Caki2 (cell line): ENCODE results near the gene ATXN7L1. TPM values are rescaled to one million over a fixed set of nuclear protein-coding genes. Genes with fewer than 3 reads are reported as not detected.
A peak's percentile ranks its signal among the peaks of the same experiment; 100 is the strongest.

Source experiments
- DNase-seq: peaks from one replicate; pipeline ENCODE4 v3.0.0-alpha.2; 2015; ENCODE audit warnings: low read depth
- in situ Hi-C: cut with HindIII; loops from 2 replicates; pipeline ENCODE4 v1.10.0; 2016; ENCODE audit warnings: low sequenced_read_pairs, low pct_unique_long_range_greater_than_20kb, mixed read lengths
- total RNA-seq: library from RNA; depleted of rRNA; stranded (reverse); fragments of >200 nt; shearing (Covaris generic); gene quantifications from 2 replicates; pipeline ENCODE4 v1.2.3, GENCODE V29; 2014; ENCODE audit warnings: low replicate concordance

Gene ATXN7L1
- total RNA-seq, 1 experiment from 2014 or later: 1.5 TPM

- in situ Hi-C loops: no loop called here
These were observed 60.0 kb downstream of the ATXN7L1 start for GRCh38 chr7:105816266-105816843.

DNA sequence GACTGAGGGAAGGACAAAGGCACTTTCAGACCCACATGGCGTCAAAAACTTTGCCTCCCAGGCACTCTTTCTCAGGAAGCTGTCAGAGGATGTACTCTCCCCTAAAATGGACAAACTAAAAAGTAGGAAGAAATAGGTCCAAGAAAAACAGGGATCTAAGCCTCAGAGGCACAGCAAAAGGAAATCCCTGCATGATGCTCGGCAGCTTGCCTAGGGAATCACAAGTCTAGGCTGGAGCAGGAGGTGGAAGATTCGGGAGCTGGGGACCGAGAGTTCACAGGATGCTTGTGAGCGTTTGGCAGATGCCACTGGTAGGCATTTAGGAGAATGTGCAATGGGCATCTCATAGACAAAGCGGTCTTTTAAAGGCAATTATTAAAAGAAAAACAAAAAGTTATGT, 60.8 kb downstream of the ATXN7L1 start:
- in situ Hi-C loops: no loop called here
- no peak for DNase-seq

More at GRCh38 chr7:105816266-105816843, 60.0 kb downstream of the ATXN7L1 start:
- DNase-seq: no peak

DNA sequence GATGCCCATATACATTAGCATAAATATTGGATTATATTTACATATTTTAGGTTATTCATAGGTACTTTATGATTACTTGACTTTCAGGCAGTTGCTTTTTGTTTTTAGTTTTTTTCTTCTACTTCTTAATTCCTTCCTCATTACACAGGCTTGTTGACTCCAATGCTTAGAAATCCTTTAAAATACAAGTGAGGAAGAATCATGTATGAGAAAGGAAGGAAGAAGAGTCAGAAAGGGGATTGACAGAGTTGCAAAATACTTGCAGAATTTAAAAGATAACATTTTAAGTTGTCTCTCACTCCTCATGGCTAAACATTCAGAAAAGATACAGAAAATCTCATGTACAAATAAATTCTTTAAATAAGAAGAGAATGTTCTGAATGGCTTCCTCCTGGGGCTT, 61.9 kb downstream of the ATXN7L1 start:
- in situ Hi-C loops: no loop called here
- no peak for DNase-seq

- in situ Hi-C loops: no loop called here
- DNase-seq: no peak
These were observed 65.1 kb downstream of the ATXN7L1 start for GRCh38 chr7:105811189-105811847.

DNA sequence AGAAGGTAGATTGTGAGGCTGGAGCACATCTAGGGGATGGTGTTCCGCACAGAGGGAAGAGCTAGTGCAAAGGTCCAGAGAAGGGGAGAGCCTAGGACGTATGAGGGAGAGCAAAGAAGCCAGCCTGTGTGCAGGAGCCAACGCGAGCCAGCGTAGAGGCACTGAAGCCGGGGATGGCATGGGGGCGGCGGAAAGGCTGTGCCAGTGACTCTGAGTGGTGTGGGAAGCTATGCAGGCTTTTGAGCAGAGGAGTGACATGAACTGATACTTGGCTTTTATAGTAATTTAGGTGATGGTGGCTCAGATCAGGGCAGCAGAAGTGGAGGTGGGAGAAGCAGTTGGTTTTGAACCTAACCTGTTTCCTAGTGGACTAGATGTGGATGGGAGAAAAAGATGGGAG, 65.8 kb downstream of the ATXN7L1 start:
- in situ Hi-C loops: no loop called here
- DNase-seq: no peak

DNA sequence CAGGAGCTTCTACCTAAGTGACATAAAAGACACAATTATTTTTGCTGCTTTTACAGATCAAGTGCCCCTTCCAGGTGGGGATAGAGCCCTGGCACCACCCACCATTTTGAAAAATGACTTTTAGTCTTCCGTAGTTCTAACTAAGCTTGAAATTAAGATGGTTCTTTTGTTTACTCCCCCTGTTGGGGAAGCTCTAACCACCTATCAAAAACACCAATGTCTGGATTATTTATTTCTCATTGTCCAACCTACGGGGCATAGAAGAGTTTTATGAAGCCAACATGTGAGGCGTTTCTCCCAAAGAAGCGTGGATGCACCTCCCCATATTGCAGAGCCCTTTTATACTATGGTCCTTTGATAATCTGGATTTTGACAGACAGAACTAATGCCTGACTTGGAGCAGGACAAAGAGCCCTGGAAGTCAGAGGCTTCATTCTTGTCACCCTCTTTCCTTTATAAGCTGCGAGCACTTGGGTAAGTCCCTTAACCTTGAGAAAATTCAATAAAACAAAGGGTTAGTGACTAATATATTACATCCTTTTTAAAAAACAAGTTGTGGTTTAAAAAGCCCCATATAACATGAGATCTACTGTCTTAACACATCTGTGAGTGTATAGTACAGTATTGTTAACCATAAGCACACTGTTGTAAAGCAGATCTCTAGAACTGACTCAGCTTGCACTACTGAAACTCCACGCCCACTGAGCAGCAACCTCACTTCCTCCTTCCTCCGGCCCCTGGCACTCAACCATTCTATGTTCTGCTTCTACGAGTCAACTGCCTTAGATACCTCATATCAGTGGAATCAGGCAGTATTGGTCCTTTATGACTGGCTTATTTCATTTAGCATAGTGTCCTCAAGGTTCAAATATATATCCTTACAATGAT, 67.5 kb downstream of the ATXN7L1 start:
- in situ Hi-C loops: no loop called here
- DNase-seq: peak; percentile 16

- in situ Hi-C loops: no loop called here
- DNase-seq: no peak
These were observed 68.2 kb downstream of the ATXN7L1 start for GRCh38 chr7:105808209-105808608.

GRCh38 chr7:105807448-105807762, 69.0 kb downstream of the ATXN7L1 start:
- no peak for DNase-seq
- in situ Hi-C loops: no loop called here

DNA sequence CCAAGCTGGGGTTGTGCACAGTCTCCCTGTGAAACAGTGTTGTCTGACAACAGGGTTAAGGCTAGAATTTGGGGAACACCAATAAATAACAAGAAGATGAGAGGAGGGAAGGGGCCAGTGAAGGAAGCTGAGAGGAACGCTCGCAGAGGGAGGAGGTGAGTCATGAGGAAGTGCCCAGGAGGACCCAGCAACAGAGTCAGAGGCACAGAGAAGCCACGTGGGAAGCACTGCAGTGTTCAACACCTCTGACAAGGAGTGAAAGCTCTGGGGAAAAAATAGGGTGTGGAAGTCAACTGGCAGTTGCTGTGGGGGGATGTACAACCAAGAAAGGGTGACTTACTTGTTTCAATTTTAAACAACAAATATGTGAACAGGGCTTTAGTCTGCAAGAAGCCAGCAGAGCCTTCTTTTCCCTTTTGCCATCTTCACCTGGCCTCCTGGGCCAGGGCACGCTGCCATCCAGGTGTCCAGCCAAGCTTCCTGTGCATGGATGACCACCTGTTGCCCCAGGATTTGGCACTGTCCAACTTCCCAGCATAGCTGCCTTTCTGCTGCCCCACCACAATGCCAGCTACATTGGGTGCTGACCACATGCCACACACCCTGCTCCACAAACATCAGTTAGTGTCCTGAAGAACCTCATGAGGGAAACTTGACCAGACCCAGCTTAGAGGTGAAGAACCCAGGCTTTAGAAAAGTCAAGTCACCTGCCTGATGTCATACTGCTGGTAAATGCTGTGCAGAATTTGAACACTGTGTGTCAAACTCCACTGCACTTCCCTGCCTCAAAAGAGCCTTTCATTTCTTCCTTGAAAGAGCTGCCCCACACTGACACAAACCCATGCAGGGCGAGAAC, 69.6 kb downstream of the ATXN7L1 start:
- in situ Hi-C loops: no loop called here
- DNase-seq: peak; percentile 21

GRCh38 chr7:105805447-105806019, 70.9 kb downstream of the ATXN7L1 start:
- DNase-seq: no peak
- in situ Hi-C loops: no loop called here

- in situ Hi-C loops: no loop called here
- DNase-seq: no peak
These were observed 73.0 kb downstream of the ATXN7L1 start for GRCh38 chr7:105803429-105803736.

GRCh38 chr7:105802604-105803428, 73.6 kb downstream of the ATXN7L1 start:
- DNase-seq: no peak
- in situ Hi-C loops: no loop called here

DNA sequence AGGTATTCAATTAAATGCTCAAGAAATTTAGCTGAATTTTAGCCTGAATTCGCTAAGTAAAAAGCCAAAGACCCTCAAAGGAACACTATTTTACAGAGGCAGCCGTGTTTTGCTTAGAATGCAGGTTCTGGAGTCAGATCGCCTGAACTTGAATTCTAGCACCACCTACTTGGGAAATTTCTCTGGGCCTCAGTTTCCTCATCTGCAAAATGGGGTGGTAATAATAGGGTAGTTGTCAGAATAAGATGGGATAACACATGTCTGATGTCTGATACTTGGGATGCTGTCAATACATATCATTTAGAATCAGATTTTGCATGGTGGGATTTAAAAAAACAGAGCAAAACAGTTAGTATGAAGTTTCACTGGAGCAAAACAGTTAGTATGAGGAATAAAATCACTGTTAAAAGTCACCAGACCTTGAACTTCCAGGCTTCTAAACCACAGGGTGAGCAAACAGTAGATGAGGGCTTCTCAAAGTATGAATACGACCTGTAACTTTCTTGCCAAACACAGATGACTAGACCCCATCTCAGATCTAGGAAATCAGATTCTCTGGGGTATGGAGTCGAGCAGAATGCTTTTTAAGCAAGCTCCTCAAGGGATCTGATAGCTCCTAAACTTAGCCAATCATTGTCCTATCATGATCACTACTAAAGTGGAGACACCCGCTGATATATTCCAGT, 75.4 kb downstream of the ATXN7L1 start:
- no peak for DNase-seq
- in situ Hi-C loops: no loop called here

DNA sequence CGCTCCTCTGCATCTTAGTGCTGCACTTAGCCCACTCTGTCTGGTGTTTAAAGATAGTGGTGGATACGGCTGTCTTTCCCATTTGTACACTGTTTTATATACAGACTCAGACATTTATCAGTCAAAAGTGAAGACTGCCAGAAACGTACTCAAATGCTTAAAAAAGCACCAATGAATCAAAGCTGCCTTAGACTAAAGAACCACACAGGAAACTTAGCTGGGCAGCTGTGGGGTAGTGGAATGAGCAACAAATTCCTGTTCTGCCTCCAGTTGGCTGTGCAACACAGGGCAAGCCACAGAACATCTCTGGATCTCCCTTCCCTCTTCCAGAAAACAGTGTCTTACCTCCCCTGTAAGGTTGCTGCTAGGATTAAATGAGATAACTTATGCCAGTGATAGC, 76.0 kb downstream of the ATXN7L1 start:
- no peak for DNase-seq
- in situ Hi-C loops: no loop called here

- in situ Hi-C loops: no loop called here
- no peak for DNase-seq
These were observed 76.7 kb downstream of the ATXN7L1 start for GRCh38 chr7:105799677-105800076.

- DNase-seq: no peak
- in situ Hi-C loops: no loop called here
These were observed 77.4 kb downstream of the ATXN7L1 start for GRCh38 chr7:105799006-105799405.

DNA sequence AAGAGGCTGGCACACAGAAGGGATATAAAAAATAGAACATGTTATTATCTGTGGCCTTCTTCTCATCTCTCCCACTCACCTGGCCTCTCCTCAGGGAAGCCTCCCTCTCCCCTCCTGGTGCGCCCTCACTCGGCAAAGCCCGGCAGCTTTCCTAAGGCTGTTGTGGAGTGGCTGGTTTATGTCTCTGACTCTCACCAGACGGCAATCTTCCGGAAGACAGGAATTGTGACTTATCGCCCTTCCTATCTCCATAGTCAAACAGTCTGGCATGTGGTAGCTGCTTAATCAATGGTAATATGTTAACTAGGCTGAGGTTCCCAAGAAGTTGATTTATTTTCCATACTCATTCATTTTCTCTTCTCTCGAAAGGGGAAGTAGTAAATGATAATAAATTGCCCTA, 78.7 kb downstream of the ATXN7L1 start:
- DNase-seq: no peak
- in situ Hi-C loops: no loop called here
